ENCODE measurements around the gene SYNJ1.

DNA sequence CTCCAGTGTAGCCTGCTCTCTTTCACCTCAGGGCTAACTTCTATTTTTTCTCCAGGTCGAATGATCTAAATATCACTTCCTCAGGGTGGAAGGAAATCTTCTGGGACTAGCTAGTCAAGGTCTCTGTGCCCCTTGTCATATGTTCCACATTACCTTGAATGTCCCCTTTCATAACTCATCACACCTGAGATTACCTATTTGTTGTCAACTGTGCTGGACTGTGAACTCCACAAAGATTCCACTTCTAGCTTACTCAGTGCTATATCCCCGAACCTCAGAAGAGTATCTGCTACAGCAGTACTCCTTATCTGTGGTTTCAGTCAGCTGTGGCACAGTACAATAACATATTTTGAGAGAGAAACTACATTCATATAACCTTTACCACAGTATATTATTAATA, 14.6 kb upstream of the SYNJ1 start:
- no peak for TF ChIP-seq POLR2A (IDR thresholded peaks at IDR 0.05)
- TF ChIP-seq, protein P1, sequence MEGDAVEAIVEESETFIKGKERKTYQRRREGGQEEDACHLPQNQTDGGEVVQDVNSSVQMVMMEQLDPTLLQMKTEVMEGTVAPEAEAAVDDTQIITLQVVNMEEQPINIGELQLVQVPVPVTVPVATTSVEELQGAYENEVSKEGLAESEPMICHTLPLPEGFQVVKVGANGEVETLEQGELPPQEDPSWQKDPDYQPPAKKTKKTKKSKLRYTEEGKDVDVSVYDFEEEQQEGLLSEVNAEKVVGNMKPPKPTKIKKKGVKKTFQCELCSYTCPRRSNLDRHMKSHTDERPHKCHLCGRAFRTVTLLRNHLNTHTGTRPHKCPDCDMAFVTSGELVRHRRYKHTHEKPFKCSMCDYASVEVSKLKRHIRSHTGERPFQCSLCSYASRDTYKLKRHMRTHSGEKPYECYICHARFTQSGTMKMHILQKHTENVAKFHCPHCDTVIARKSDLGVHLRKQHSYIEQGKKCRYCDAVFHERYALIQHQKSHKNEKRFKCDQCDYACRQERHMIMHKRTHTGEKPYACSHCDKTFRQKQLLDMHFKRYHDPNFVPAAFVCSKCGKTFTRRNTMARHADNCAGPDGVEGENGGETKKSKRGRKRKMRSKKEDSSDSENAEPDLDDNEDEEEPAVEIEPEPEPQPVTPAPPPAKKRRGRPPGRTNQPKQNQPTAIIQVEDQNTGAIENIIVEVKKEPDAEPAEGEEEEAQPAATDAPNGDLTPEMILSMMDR (IDR thresholded peaks at IDR 0.05) = no peak

Data from right lobe of liver (tissue), 4 donors.